OCI-LY1 (cell line): ENCODE measurements around the gene ST14.
"Not testable (repeated sequence)": the region's sequence is repeated elsewhere in the genome, so short reads cannot be mapped to it uniquely, and the experiment has no call there.

Experiments used
- H2AFZ ChIP-seq: fragments of 200-600 bp; sonication (generic), shearing (Covaris generic); 2 replicates; pipeline ENCODE4 v1.6.0; 2014; ENCODE audit warnings: antibody characterized with exemption, mild to moderate bottlenecking, low read length
- H3F3A ChIP-seq: fragments of 200-600 bp; sonication (generic), shearing (Covaris generic); 2 replicates; pipeline ENCODE4 v1.6.0; 2014; ENCODE audit warnings: mild to moderate bottlenecking, antibody characterized with exemption, low read length, moderate library complexity; ENCODE audit not compliant: insufficient read depth
- H3K27ac ChIP-seq: fragments of 200-600 bp; sonication (generic); 2 replicates; pipeline ENCODE4 v1.5.1; 2014; ENCODE audit warnings: low read length, mixed run types, mild to moderate bottlenecking, low read depth; ENCODE audit not compliant: poor library complexity, severe bottlenecking
- H3K27me3 ChIP-seq: fragments of 200-600 bp; sonication (generic); 2 replicates; pipeline ENCODE4 v1.6.0; 2014; ENCODE audit warnings: antibody characterized with exemption, mild to moderate bottlenecking, low read length, moderate library complexity; ENCODE audit not compliant: insufficient read depth
- H3K36me3 ChIP-seq: fragments of 200-600 bp; sonication (generic); 2 replicates; pipeline ENCODE4 v1.6.1; 2014; ENCODE audit warnings: mild to moderate bottlenecking, antibody characterized with exemption, low read length, moderate library complexity, mixed read lengths; ENCODE audit not compliant: insufficient read depth
- H3K4me1 ChIP-seq: fragments of 200-600 bp; sonication (generic); 2 replicates; pipeline ENCODE4 v1.5.1; 2014; ENCODE audit warnings: mild to moderate bottlenecking, low read length, moderate library complexity; ENCODE audit not compliant: insufficient read depth, severe bottlenecking
- H3K4me2 ChIP-seq: fragments of 200-600 bp; sonication (generic), shearing (Covaris generic); 2 replicates; pipeline ENCODE4 v1.6.1; 2014; ENCODE audit warnings: low read length
- H3K4me3 ChIP-seq: fragments of 200-600 bp; sonication (generic); 2 replicates; pipeline ENCODE4 v1.5.1; 2014; ENCODE audit warnings: low read length, low read depth, mild to moderate bottlenecking, mixed read lengths; ENCODE audit not compliant: poor library complexity, severe bottlenecking
- H3K79me2 ChIP-seq: fragments of 200-600 bp; shearing (Covaris generic); 2 replicates; pipeline ENCODE4 v1.6.1; 2016; ENCODE audit warnings: mixed run types, low read length, mixed read lengths; ENCODE audit not compliant: insufficient read depth
- H3K9ac ChIP-seq: fragments of 200-600 bp; sonication (generic), shearing (Covaris generic); 2 replicates; pipeline ENCODE4 v1.6.1; 2014; ENCODE audit warnings: mild to moderate bottlenecking, low read length, mixed read lengths
- H3K9me2 ChIP-seq: fragments of 200-600 bp; sonication (generic), shearing (Covaris generic); 2 replicates; pipeline ENCODE4 v1.6.1; 2014; ENCODE audit warnings: low read depth, mild to moderate bottlenecking, low read length, mixed read lengths
- H3K9me3 ChIP-seq: fragments of 200-600 bp; shearing (Covaris generic); 2 replicates; pipeline ENCODE4 v1.6.1; 2014; ENCODE audit warnings: low read length, mixed read lengths
- H4K20me1 ChIP-seq: fragments of 200-600 bp; sonication (generic), shearing (Covaris generic); 2 replicates; pipeline ENCODE4 v1.6.0; 2016; ENCODE audit warnings: mild to moderate bottlenecking, low read length; ENCODE audit not compliant: insufficient read depth
- EZH2 ChIP-seq: fragments of 200-600 bp; sonication (generic), shearing (Covaris generic); IDR thresholded peaks from 2 replicates; pipeline ENCODE4 v1.8.0; 2017; ENCODE audit warnings: borderline replicate concordance, mixed run types, mild to moderate bottlenecking, antibody characterized with exemption, low read length, moderate library complexity, mixed read lengths
- TF ChIP-seq, protein P1 (sequence below): fragments of 200-600 bp; sonication (generic), shearing (Covaris generic); IDR thresholded peaks from 2 replicates; pipeline ENCODE4 v1.5.1; 2017; ENCODE audit warnings: mild to moderate bottlenecking, antibody characterized with exemption, low read length, moderate library complexity, mixed read lengths

The ST14 gene

DNA sequence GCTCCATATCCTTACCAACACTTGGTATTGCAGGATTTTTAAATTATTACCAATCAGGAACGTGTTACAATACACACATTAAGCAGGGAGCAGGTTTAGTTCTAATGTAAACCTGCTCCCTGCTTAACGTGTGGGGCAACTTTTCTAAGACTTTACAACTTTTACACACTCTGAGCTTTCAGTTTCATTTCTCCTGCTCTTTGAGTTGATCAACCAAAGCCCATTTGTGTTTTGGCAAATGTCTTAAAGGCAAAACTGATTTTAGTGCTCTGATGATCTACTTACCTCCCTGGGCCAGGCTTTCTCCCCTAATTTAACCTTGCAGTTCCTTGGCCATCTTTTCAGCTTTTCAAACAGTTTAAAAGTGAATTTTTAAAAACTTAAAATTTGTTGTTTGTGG is 84.2 kb downstream of the ST14 start:
- no peaks in the 10 kb centered on the region for H3K79me2 ChIP-seq
- H3K9ac ChIP-seq: no peak overlapping the region
- no peak overlapping the region for H3K4me3 ChIP-seq
- H3K4me1 ChIP-seq: peaks cover 3% of the 10 kb centered on the region
- H3K27me3 ChIP-seq: no peaks in the 10 kb centered on the region
- no peaks in the 10 kb centered on the region for H3F3A ChIP-seq
- peaks cover 3% of the 10 kb centered on the region; the same call in 1 of the 2 replicates for H3K36me3 ChIP-seq
- no peak overlapping the region for H2AFZ ChIP-seq
- no peaks in the 10 kb centered on the region for H4K20me1 ChIP-seq
- H3K9me2 ChIP-seq: no peaks in the 10 kb centered on the region
- no peak overlapping the region for H3K4me2 ChIP-seq
- TF ChIP-seq EZH2: no peak
- TF ChIP-seq, protein P1, sequence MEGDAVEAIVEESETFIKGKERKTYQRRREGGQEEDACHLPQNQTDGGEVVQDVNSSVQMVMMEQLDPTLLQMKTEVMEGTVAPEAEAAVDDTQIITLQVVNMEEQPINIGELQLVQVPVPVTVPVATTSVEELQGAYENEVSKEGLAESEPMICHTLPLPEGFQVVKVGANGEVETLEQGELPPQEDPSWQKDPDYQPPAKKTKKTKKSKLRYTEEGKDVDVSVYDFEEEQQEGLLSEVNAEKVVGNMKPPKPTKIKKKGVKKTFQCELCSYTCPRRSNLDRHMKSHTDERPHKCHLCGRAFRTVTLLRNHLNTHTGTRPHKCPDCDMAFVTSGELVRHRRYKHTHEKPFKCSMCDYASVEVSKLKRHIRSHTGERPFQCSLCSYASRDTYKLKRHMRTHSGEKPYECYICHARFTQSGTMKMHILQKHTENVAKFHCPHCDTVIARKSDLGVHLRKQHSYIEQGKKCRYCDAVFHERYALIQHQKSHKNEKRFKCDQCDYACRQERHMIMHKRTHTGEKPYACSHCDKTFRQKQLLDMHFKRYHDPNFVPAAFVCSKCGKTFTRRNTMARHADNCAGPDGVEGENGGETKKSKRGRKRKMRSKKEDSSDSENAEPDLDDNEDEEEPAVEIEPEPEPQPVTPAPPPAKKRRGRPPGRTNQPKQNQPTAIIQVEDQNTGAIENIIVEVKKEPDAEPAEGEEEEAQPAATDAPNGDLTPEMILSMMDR: no peak
- no peak overlapping the region for H3K27ac ChIP-seq
- no peaks in the 10 kb centered on the region for H3K9me3 ChIP-seq

DNA sequence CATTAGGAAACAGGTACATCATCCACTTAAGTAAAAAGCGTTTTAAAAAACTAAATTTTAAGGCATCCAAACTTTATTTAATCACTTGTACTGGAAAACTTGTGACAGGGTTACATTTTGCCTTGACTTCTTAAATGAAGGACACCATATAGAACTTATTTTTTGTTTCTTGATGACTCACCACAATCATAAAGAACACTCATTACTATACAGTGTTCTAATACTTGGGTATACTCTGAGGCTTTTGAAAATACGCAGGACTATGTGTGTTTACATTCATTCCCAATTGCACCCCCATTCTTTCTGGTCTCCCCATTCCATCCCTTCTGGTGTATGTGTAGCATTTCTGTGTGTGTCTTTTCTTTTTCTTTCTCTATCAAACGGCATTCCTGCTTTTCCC is 85.3 kb downstream of the ST14 start:
- Histone ChIP-seq H3K9me2 (no peaks in the 10 kb centered on the region), H4K20me1 (no peaks in the 10 kb centered on the region), H3K27me3 (no peaks in the 10 kb centered on the region), H3K79me2 (no peaks in the 10 kb centered on the region), H3K9ac (no peak overlapping the region), H3K36me3 (no peaks in the 10 kb centered on the region), H3F3A (no peaks in the 10 kb centered on the region), H3K4me3 (no peak overlapping the region), H3K27ac (no peak overlapping the region), H3K4me1 (no peaks in the 10 kb centered on the region), H3K4me2 (no peak overlapping the region), H2AFZ (no peak overlapping the region), H3K9me3 (no peaks in the 10 kb centered on the region)
- TF ChIP-seq, protein P1: no peak
- TF ChIP-seq EZH2: no peak

DNA sequence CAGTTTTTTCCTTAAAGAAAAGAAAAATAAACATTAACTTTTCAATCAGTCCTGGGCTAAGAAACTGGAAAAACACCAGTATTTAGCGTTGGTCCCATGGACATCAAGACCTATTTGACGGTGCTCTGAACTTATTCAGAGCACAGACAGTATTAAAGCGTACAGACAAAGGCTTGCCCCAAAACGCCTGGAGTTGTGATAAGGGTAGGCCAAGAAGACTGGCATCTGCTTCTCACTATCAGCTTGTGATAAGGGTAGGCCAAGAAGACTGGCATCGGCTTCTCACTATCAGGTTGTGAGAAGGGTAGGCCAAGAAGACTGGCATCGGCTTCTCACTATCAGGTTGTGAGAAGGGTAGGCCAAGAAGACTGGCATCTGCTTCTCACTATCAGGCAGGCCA is 85.8 kb downstream of the ST14 start:
- H3F3A ChIP-seq, H3K9me2 ChIP-seq, H3K4me1 ChIP-seq, H2AFZ ChIP-seq, H3K9ac ChIP-seq, H3K27ac ChIP-seq, H4K20me1 ChIP-seq, H3K36me3 ChIP-seq, H3K27me3 ChIP-seq, H3K4me3 ChIP-seq, H3K9me3 ChIP-seq, H3K4me2 ChIP-seq, H3K79me2 ChIP-seq: not testable (repeated sequence)

DNA sequence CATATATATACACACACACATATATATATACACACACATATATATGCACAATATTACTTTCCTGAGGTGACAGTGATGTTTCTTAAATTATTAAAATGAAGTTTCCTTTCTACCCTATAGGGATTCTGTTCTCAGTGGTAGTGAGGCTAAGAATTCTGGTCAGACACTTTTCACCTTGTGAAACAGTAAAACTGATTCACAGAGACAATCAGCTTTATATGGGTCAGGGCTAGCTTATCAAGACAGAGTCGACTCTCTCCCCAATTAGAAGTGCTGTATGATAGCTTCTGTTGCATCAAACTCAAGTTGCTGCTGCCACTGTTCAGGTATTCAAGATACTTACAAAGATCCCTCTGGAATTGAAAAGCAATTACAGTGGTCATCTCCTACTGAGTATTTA is 86.7 kb downstream of the ST14 start:
- no peaks in the 10 kb centered on the region for H4K20me1 ChIP-seq
- H3K9me2 ChIP-seq: no peaks in the 10 kb centered on the region
- H3K79me2 ChIP-seq: 0 out of 2 replicates have a peak, but pooled peaks cover 3% of the 10 kb centered on the region
- H3K27me3 ChIP-seq: no peaks in the 10 kb centered on the region
- no peaks in the 10 kb centered on the region for H3K36me3 ChIP-seq
- H3K9ac ChIP-seq: no peak overlapping the region
- no peaks in the 10 kb centered on the region for H3F3A ChIP-seq
- TF ChIP-seq, protein P1: no peak
- H3K4me3 ChIP-seq: no peak overlapping the region
- H3K9me3 ChIP-seq: no peaks in the 10 kb centered on the region
- H3K4me2 ChIP-seq: no peak overlapping the region
- H2AFZ ChIP-seq: no peak overlapping the region
- no peaks in the 10 kb centered on the region for H3K4me1 ChIP-seq
- no peak overlapping the region for H3K27ac ChIP-seq
